NB4 (cell line): ENCODE data around the gene PCDHA12.

Experiments
- POLR2A ChIP-seq: IDR thresholded peaks from 2 replicates; pipeline ENCODE4 v1.6.1; 2011; ENCODE audit warnings: mild to moderate bottlenecking; ENCODE audit not compliant: insufficient read length; ENCODE audit errors: extremely low read depth
- TF ChIP-seq, protein P1 (sequence below): IDR thresholded peaks from one replicate; pipeline ENCODE4 v1.5.1; 2012; ENCODE audit warnings: low read depth, low read length

GRCh38 chr5:140927228-140927573 lies 52.1 kb downstream of the PCDHA12 start:
- TF ChIP-seq, protein P1, sequence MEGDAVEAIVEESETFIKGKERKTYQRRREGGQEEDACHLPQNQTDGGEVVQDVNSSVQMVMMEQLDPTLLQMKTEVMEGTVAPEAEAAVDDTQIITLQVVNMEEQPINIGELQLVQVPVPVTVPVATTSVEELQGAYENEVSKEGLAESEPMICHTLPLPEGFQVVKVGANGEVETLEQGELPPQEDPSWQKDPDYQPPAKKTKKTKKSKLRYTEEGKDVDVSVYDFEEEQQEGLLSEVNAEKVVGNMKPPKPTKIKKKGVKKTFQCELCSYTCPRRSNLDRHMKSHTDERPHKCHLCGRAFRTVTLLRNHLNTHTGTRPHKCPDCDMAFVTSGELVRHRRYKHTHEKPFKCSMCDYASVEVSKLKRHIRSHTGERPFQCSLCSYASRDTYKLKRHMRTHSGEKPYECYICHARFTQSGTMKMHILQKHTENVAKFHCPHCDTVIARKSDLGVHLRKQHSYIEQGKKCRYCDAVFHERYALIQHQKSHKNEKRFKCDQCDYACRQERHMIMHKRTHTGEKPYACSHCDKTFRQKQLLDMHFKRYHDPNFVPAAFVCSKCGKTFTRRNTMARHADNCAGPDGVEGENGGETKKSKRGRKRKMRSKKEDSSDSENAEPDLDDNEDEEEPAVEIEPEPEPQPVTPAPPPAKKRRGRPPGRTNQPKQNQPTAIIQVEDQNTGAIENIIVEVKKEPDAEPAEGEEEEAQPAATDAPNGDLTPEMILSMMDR: no peak
- TF ChIP-seq POLR2A: no peak
